HepG2 (cell line): ENCODE data around the gene TMEM41A. TPM values are rescaled to one million over a fixed set of nuclear protein-coding genes. Genes with fewer than 3 reads are reported as not detected.

Experiments used
- ATF1 ChIP-seq: IDR thresholded peaks from 2 replicates; pipeline ENCODE4 v1.6.1; 2016; ENCODE audit warnings: mild to moderate bottlenecking, control low read depth
- JDP2 ChIP-seq: sonication (generic); formaldehyde crosslinking; IDR thresholded peaks from 2 replicates; pipeline ENCODE4 v1.8.1; 2022; ENCODE audit warnings: missing genetic modification reagents, borderline replicate concordance
- NFATC3 ChIP-seq: sonication (generic); formaldehyde crosslinking; IDR thresholded peaks from 2 replicates; pipeline ENCODE4 v1.5.1; 2020; ENCODE audit warnings: mild to moderate bottlenecking, missing genetic modification reagents
- TBX3 ChIP-seq: fragments of 450-650 bp; IDR thresholded peaks from 2 replicates; pipeline ENCODE4 v1.6.1; 2017; ENCODE audit warnings: antibody characterized with exemption, mild to moderate bottlenecking, inconsistent platforms, borderline replicate concordance
- TCF7 ChIP-seq: sonication (generic); IDR thresholded peaks from 2 replicates; pipeline ENCODE4 v1.6.1; 2016; ENCODE audit warnings: antibody characterized with exemption, low read depth
- ZNF350 ChIP-seq: sonication (generic); formaldehyde crosslinking; IDR thresholded peaks from 2 replicates; pipeline ENCODE4 v1.4.0; 2020; ENCODE audit warnings: mild to moderate bottlenecking, low read depth, missing genetic modification reagents, borderline replicate concordance
- polyA plus RNA-seq, 8 experiments: library from polyadenylated mRNA; depleted of rRNA in 3 of 8; stranded (reverse) in 7 of 8; unstranded in 1 of 8; fragments of >200 nt; fragmentation: Illumina TruSeq in 4 of 8; extraction: Trizol in 4 of 8; gene quantifications; 2 replicates each; pipeline versions ENCODE4 v1.2.1 to v1.2.3, GENCODE V29; 2011 to 2016; ENCODE audit warnings: low read depth in 4 of 8, missing spikeins in 1 of 8, mixed read lengths in 1 of 8; ENCODE audit not compliant: insufficient read depth in 1 of 8
- total RNA-seq, 5 experiments: library from RNA; depleted of rRNA; stranded (reverse); fragments of >200 nt; fragmentation: Illumina TruSeq; extraction: Trizol; gene quantifications; 2 replicates each; pipeline ENCODE4 v1.2.3, GENCODE V29; 2016; ENCODE audit warnings: low read depth in 1 of 5
- TF ChIP-seq, protein P1 (sequence below): sonication (generic); formaldehyde crosslinking; IDR thresholded peaks from 2 replicates; pipeline ENCODE4 v1.5.0; 2020; ENCODE audit warnings: mild to moderate bottlenecking, missing genetic modification reagents, borderline replicate concordance
- TF ChIP-seq, protein P2 (sequence below): sonication (generic); formaldehyde crosslinking; IDR thresholded peaks from 2 replicates; pipeline ENCODE4 v1.5.0; 2020; ENCODE audit warnings: mild to moderate bottlenecking, missing genetic modification reagents, borderline replicate concordance
- TF ChIP-seq, protein P3 (sequence below): sonication (generic); formaldehyde crosslinking; IDR thresholded peaks from 2 replicates; pipeline ENCODE4 v1.4.0; 2020; ENCODE audit warnings: missing genetic modification reagents
- TF ChIP-seq, protein P4 (sequence below): sonication (generic); formaldehyde crosslinking; IDR thresholded peaks from 2 replicates; pipeline ENCODE4 v1.8.0; 2022; ENCODE audit warnings: mild to moderate bottlenecking, missing genetic modification reagents; ENCODE audit not compliant: insufficient replicate concordance
- TF ChIP-seq, protein P5 (sequence below): sonication (generic); formaldehyde crosslinking; IDR thresholded peaks from 2 replicates; pipeline ENCODE4 v1.5.0; 2020; ENCODE audit warnings: missing genetic modification reagents

TMEM41A gene
- total and polyA plus RNA-seq, 2 of the 13 experiments (the other 11 are each of a cell fraction or from before 2014, with no cell fraction given) = 30.0 to 40.0 TPM

DNA sequence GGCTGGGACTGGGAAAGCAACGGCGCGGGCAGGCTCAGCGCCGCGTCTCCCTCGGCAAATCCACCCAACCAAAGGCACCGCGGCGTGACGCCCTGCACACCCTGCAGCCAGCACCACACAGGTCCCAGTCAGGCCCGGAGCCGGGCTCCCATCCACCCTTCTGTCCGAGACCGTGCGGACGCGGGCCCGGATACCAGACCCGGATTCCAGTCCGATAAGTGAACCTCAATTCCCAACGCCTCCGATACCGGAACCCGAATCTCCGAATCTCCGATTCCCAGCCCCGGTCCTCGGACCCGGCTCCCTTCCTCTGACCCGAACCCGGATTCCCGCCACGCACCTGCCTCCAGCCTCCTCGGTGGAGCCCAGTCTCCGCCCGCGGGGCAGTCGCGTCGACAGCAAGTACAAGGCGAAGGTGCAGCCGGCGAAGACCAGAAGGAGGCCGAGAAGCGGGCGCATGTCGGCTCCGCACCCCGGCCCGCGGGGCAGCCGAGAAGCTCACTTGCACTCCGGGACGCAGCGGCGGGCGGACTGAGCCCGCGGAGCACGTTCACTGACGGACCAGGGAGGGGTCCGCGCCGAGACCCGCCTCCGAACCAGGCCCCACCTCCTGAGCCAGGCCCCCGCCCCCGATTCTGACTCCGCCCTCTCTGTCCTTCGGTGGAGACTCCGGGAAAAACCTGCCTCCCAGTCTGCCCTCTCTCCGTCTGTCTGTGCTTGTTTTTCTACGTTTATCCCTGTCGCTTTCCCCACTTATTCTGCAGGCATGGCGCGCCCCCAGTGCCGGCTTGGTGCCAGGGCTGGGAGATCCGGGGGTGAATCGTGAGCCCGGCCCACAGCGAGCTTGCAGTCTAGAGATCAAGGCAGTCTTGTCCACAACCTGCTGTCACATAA lies at the start of gene TMEM41A (continued):
- TF ChIP-seq, protein P1, sequence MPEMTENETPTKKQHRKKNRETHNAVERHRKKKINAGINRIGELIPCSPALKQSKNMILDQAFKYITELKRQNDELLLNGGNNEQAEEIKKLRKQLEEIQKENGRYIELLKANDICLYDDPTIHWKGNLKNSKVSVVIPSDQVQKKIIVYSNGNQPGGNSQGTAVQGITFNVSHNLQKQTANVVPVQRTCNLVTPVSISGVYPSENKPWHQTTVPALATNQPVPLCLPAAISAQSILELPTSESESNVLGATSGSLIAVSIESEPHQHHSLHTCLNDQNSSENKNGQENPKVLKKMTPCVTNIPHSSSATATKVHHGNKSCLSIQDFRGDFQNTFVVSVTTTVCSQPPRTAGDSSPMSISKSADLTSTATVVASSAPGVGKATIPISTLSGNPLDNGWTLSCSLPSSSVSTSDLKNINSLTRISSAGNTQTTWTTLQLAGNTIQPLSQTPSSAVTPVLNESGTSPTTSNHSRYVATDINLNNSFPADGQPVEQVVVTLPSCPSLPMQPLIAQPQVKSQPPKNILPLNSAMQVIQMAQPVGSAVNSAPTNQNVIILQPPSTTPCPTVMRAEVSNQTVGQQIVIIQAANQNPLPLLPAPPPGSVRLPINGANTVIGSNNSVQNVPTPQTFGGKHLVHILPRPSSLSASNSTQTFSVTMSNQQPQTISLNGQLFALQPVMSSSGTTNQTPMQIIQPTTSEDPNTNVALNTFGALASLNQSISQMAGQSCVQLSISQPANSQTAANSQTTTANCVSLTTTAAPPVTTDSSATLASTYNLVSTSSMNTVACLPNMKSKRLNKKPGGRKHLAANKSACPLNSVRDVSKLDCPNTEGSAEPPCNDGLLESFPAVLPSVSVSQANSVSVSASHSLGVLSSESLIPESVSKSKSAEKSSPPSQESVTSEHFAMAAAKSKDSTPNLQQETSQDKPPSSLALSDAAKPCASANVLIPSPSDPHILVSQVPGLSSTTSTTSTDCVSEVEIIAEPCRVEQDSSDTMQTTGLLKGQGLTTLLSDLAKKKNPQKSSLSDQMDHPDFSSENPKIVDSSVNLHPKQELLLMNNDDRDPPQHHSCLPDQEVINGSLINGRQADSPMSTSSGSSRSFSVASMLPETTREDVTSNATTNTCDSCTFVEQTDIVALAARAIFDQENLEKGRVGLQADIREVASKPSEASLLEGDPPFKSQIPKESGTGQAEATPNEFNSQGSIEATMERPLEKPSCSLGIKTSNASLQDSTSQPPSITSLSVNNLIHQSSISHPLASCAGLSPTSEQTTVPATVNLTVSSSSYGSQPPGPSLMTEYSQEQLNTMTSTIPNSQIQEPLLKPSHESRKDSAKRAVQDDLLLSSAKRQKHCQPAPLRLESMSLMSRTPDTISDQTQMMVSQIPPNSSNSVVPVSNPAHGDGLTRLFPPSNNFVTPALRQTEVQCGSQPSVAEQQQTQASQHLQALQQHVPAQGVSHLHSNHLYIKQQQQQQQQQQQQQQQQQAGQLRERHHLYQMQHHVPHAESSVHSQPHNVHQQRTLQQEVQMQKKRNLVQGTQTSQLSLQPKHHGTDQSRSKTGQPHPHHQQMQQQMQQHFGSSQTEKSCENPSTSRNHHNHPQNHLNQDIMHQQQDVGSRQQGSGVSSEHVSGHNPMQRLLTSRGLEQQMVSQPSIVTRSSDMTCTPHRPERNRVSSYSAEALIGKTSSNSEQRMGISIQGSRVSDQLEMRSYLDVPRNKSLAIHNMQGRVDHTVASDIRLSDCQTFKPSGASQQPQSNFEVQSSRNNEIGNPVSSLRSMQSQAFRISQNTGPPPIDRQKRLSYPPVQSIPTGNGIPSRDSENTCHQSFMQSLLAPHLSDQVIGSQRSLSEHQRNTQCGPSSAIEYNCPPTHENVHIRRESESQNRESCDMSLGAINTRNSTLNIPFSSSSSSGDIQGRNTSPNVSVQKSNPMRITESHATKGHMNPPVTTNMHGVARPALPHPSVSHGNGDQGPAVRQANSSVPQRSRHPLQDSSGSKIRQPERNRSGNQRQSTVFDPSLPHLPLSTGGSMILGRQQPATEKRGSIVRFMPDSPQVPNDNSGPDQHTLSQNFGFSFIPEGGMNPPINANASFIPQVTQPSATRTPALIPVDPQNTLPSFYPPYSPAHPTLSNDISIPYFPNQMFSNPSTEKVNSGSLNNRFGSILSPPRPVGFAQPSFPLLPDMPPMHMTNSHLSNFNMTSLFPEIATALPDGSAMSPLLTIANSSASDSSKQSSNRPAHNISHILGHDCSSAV (CRISPR knock-in tag) = no peak
- TF ChIP-seq JDP2 (CRISPR knock-in tag) (no peak), ATF1 (no peak), TCF7 (no peak), ZNF350 (peak; percentile 99), TBX3 (0 out of 2 replicates have a peak, but pooled peaks have one; percentile 22), NFATC3 (CRISPR knock-in tag) (peak; percentile 83; the same call in 1 of the 2 replicates)
- TF ChIP-seq, protein P2, sequence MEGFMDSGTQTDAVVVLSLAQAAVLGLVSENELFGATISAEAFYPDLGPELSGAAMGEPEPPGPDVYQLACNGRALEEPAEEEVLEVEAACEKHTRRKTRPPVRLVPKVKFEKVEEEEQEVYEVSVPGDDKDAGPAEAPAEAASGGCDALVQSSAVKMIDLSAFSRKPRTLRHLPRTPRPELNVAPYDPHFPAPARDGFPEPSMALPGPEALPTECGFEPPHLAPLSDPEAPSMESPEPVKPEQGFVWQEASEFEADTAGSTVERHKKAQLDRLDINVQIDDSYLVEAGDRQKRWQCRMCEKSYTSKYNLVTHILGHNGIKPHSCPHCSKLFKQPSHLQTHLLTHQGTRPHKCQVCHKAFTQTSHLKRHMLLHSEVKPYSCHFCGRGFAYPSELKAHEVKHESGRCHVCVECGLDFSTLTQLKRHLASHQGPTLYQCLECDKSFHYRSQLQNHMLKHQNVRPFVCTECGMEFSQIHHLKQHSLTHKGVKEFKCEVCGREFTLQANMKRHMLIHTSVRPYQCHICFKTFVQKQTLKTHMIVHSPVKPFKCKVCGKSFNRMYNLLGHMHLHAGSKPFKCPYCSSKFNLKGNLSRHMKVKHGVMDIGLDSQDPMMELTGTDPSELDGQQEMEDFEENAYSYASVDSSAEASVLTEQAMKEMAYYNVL (CRISPR knock-in tag) = peak; percentile 68; the same call in 1 of the 2 replicates
- TF ChIP-seq, protein P3, sequence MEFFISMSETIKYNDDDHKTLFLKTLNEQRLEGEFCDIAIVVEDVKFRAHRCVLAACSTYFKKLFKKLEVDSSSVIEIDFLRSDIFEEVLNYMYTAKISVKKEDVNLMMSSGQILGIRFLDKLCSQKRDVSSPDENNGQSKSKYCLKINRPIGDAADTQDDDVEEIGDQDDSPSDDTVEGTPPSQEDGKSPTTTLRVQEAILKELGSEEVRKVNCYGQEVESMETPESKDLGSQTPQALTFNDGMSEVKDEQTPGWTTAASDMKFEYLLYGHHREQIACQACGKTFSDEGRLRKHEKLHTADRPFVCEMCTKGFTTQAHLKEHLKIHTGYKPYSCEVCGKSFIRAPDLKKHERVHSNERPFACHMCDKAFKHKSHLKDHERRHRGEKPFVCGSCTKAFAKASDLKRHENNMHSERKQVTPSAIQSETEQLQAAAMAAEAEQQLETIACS (CRISPR knock-in tag) = no peak
- TF ChIP-seq, protein P4, sequence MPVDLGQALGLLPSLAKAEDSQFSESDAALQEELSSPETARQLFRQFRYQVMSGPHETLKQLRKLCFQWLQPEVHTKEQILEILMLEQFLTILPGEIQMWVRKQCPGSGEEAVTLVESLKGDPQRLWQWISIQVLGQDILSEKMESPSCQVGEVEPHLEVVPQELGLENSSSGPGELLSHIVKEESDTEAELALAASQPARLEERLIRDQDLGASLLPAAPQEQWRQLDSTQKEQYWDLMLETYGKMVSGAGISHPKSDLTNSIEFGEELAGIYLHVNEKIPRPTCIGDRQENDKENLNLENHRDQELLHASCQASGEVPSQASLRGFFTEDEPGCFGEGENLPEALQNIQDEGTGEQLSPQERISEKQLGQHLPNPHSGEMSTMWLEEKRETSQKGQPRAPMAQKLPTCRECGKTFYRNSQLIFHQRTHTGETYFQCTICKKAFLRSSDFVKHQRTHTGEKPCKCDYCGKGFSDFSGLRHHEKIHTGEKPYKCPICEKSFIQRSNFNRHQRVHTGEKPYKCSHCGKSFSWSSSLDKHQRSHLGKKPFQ (CRISPR knock-in tag) = peak; percentile 81
- TF ChIP-seq, protein P5, sequence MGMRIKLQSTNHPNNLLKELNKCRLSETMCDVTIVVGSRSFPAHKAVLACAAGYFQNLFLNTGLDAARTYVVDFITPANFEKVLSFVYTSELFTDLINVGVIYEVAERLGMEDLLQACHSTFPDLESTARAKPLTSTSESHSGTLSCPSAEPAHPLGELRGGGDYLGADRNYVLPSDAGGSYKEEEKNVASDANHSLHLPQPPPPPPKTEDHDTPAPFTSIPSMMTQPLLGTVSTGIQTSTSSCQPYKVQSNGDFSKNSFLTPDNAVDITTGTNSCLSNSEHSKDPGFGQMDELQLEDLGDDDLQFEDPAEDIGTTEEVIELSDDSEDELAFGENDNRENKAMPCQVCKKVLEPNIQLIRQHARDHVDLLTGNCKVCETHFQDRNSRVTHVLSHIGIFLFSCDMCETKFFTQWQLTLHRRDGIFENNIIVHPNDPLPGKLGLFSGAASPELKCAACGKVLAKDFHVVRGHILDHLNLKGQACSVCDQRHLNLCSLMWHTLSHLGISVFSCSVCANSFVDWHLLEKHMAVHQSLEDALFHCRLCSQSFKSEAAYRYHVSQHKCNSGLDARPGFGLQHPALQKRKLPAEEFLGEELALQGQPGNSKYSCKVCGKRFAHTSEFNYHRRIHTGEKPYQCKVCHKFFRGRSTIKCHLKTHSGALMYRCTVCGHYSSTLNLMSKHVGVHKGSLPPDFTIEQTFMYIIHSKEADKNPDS (CRISPR knock-in tag) = 0 out of 2 replicates have a peak, but pooled peaks have one; percentile 48
